IMR-90 (cell line): Measurements from ENCODE around the gene BPI.
A peak's percentile ranks its signal among the peaks of the same experiment; 100 is the strongest.

ENCODE experiments used
- CEBPB ChIP-seq: IDR thresholded peaks from 2 replicates; pipeline ENCODE4 v1.6.1; 2012; ENCODE audit warnings: low read depth, low read length, improper control_type of control experiment
- CHD1 ChIP-seq: IDR thresholded peaks from 2 replicates; pipeline ENCODE4 v1.6.1; 2012; ENCODE audit warnings: low read depth, low read length, improper control_type of control experiment
- CTCF ChIP-seq: conservative IDR thresholded peaks from 2 replicates; pipeline ENCODE4 v1.5.1; 2012; ENCODE audit warnings: mild to moderate bottlenecking, low read depth, low read length, improper control_type of control experiment
- FOS ChIP-seq: fragments of 150-350 bp; IDR thresholded peaks from 2 replicates; pipeline ENCODE4 v1.6.1; 2016; ENCODE audit warnings: low read depth, low read length
- MAFK ChIP-seq: IDR thresholded peaks from 2 replicates; pipeline ENCODE4 v1.6.1; 2012; ENCODE audit warnings: low read depth, low read length, improper control_type of control experiment
- MAZ ChIP-seq: IDR thresholded peaks from 2 replicates; pipeline ENCODE4 v1.6.1; 2012; ENCODE audit warnings: low read depth, mild to moderate bottlenecking, low read length, improper control_type of control experiment, moderate library complexity, borderline replicate concordance
- MXI1 ChIP-seq: IDR thresholded peaks from 2 replicates; pipeline ENCODE4 v1.6.1; 2012; ENCODE audit warnings: low read depth, mild to moderate bottlenecking, low read length, moderate library complexity, borderline replicate concordance
- POLR2A ChIP-seq: IDR thresholded peaks from 2 replicates; pipeline ENCODE4 v1.6.1; 2012; ENCODE audit warnings: mild to moderate bottlenecking, low read depth, low read length
- RAD21 ChIP-seq: IDR thresholded peaks from 2 replicates; pipeline ENCODE4 v1.6.1; 2012; ENCODE audit warnings: low read length, improper control_type of control experiment
- RCOR1 ChIP-seq: IDR thresholded peaks from 2 replicates; pipeline ENCODE4 v1.6.1; 2012; ENCODE audit warnings: mild to moderate bottlenecking, low read length, improper control_type of control experiment; ENCODE audit not compliant: insufficient replicate concordance
- RFX5 ChIP-seq: IDR thresholded peaks from 2 replicates; pipeline ENCODE4 v1.8.0; 2012; ENCODE audit warnings: low read depth, mild to moderate bottlenecking, low read length, moderate library complexity
- SMC3 ChIP-seq: fragments of 150-350 bp; IDR thresholded peaks from 2 replicates; pipeline ENCODE4 v1.6.1; 2016; ENCODE audit warnings: low read depth, mild to moderate bottlenecking, antibody characterized with exemption, low read length, moderate library complexity
- USF2 ChIP-seq: fragments of 150-350 bp; IDR thresholded peaks from 2 replicates; pipeline ENCODE4 v1.6.1; 2017; ENCODE audit warnings: mild to moderate bottlenecking, antibody characterized with exemption, low read length, low read depth

GRCh38 chr20:38260378-38261053 is 43.4 kb upstream of the BPI start, which contains the start of gene KIAA1755:
- TF ChIP-seq RAD21: no peak
- TF ChIP-seq CTCF: no peak
- no peak for TF ChIP-seq RFX5
- TF ChIP-seq FOS: no peak
- TF ChIP-seq POLR2A: no peak
- no peak for TF ChIP-seq CEBPB
- TF ChIP-seq USF2: no peak
- TF ChIP-seq MXI1: no peak
- no peak for TF ChIP-seq CHD1
- no peak for TF ChIP-seq MAFK
- peak; percentile 69 for TF ChIP-seq RCOR1
- no peak for TF ChIP-seq SMC3
- no peak for TF ChIP-seq MAZ
